ENCODE measurements around the gene PEAK1. TPM values are rescaled to one million over a fixed set of nuclear protein-coding genes. Genes with fewer than 3 reads are reported as not detected.
A peak's percentile ranks its signal among the peaks of the same experiment; 100 is the strongest.

The PEAK1 gene
- total RNA-seq, 1 donor from 2014 or later, result 125 TPM

GRCh38 chr15:77171221-77171967, 248.5 kb downstream of the PEAK1 start:
- TF ChIP-seq CTCF (IDR thresholded peaks at IDR 0.05), result no peak
- H3K9me3 Mint-ChIP-seq (ENCODE audit: unreplicated experiment), result no peaks in the 10 kb centered on the region
- H3K27me3 Mint-ChIP-seq (ENCODE audit: unreplicated experiment), result no peaks in the 10 kb centered on the region
- DNase-seq (ENCODE audit: extremely low spot score, unreplicated experiment), result no peak
- H3K36me3 Mint-ChIP-seq (ENCODE audit: unreplicated experiment), result peaks cover 12% of the 10 kb centered on the region
- no peak overlapping the region for H3K27ac Mint-ChIP-seq (ENCODE audit: unreplicated experiment)
- peaks cover 25% of the 10 kb centered on the region for H3K4me1 Mint-ChIP-seq (ENCODE audit: unreplicated experiment)
- no peak overlapping the region for H3K4me3 Mint-ChIP-seq (ENCODE audit: unreplicated experiment)

- Mint-ChIP-seq H3K4me1 (ENCODE audit: unreplicated experiment) (peaks cover 25% of the 10 kb centered on the region), H3K4me3 (ENCODE audit: unreplicated experiment) (no peak overlapping the region), H3K36me3 (ENCODE audit: unreplicated experiment) (peaks cover 13% of the 10 kb centered on the region), H3K27ac (ENCODE audit: unreplicated experiment) (peak overlapping the region; percentile 38), H3K27me3 (ENCODE audit: unreplicated experiment) (no peaks in the 10 kb centered on the region), H3K9me3 (ENCODE audit: unreplicated experiment) (no peaks in the 10 kb centered on the region)
- TF ChIP-seq CTCF (IDR thresholded peaks at IDR 0.05), result no peak
- DNase-seq (ENCODE audit: extremely low spot score, unreplicated experiment), result no peak
Observed at GRCh38 chr15:77168616-77169015, 251.3 kb downstream of the PEAK1 start.

- H3K27me3 Mint-ChIP-seq (ENCODE audit: unreplicated experiment), result no peaks in the 10 kb centered on the region
- H3K9me3 Mint-ChIP-seq (ENCODE audit: unreplicated experiment), result no peaks in the 10 kb centered on the region
- peak overlapping the region; percentile 17 for H3K27ac Mint-ChIP-seq (ENCODE audit: unreplicated experiment)
- peaks cover 13% of the 10 kb centered on the region for H3K36me3 Mint-ChIP-seq (ENCODE audit: unreplicated experiment)
- H3K4me3 Mint-ChIP-seq (ENCODE audit: unreplicated experiment), result no peak overlapping the region
- no peak for DNase-seq (ENCODE audit: extremely low spot score, unreplicated experiment)
- no peak for TF ChIP-seq CTCF (IDR thresholded peaks at IDR 0.05)
- H3K4me1 Mint-ChIP-seq (ENCODE audit: unreplicated experiment), result peaks cover 25% of the 10 kb centered on the region
Observed at GRCh38 chr15:77168141-77168540, 251.8 kb downstream of the PEAK1 start.

- no peak for TF ChIP-seq CTCF (IDR thresholded peaks at IDR 0.05)
- no peak overlapping the region for H3K4me3 Mint-ChIP-seq (ENCODE audit: unreplicated experiment)
- peak overlapping the region; percentile 17 for H3K27ac Mint-ChIP-seq (ENCODE audit: unreplicated experiment)
- H3K9me3 Mint-ChIP-seq (ENCODE audit: unreplicated experiment), result no peaks in the 10 kb centered on the region
- peaks cover 28% of the 10 kb centered on the region for H3K4me1 Mint-ChIP-seq (ENCODE audit: unreplicated experiment)
- DNase-seq (ENCODE audit: extremely low spot score, unreplicated experiment), result no peak
- no peaks in the 10 kb centered on the region for H3K27me3 Mint-ChIP-seq (ENCODE audit: unreplicated experiment)
- H3K36me3 Mint-ChIP-seq (ENCODE audit: unreplicated experiment), result peaks cover 14% of the 10 kb centered on the region
Observed at GRCh38 chr15:77167406-77167805, 252.5 kb downstream of the PEAK1 start.

GRCh38 chr15:77163781-77164384, 256.0 kb downstream of the PEAK1 start:
- no peak for DNase-seq (ENCODE audit: extremely low spot score, unreplicated experiment)
- TF ChIP-seq CTCF (IDR thresholded peaks at IDR 0.05), result no peak
- H3K4me3 Mint-ChIP-seq (ENCODE audit: unreplicated experiment), result no peak overlapping the region
- H3K27me3 Mint-ChIP-seq (ENCODE audit: unreplicated experiment), result no peaks in the 10 kb centered on the region
- peaks cover 15% of the 10 kb centered on the region for H3K36me3 Mint-ChIP-seq (ENCODE audit: unreplicated experiment)
- peaks cover 29% of the 10 kb centered on the region for H3K4me1 Mint-ChIP-seq (ENCODE audit: unreplicated experiment)
- no peak overlapping the region for H3K27ac Mint-ChIP-seq (ENCODE audit: unreplicated experiment)
- H3K9me3 Mint-ChIP-seq (ENCODE audit: unreplicated experiment), result no peaks in the 10 kb centered on the region
